Brain microvascular endothelial cell (primary cell): Measurements from ENCODE around the gene OR8A1.

Experiments
- DNase-seq: peaks from one replicate; pipeline ENCODE4 v3.0.0-alpha.2; 2020
- H3K27ac ChIP-seq: fragments of 250-450 bp; sonication (Bioruptor Pico); 2 replicates; pipeline ENCODE4 v1.5.1; 2020; ENCODE audit warnings: mild to moderate bottlenecking, moderate library complexity
- H3K27me3 ChIP-seq: fragments of 250-450 bp; sonication (Bioruptor Pico); replicated peaks from 2 replicates; pipeline ENCODE4 v1.5.1; 2020; ENCODE audit warnings: mild to moderate bottlenecking
- H3K36me3 ChIP-seq: fragments of 250-450 bp; sonication (Bioruptor Pico); replicated peaks from 2 replicates; pipeline ENCODE4 v1.5.1; 2020; ENCODE audit warnings: mild to moderate bottlenecking
- H3K4me3 ChIP-seq: 2 replicates; pipeline ENCODE4 v1.5.1; 2011; ENCODE audit warnings: low read depth, mild to moderate bottlenecking, control low read depth, low read length, moderate library complexity
- CTCF ChIP-seq: IDR thresholded peaks from 2 replicates; pipeline ENCODE4 v1.5.1; 2011; ENCODE audit warnings: low read depth, mild to moderate bottlenecking, moderate library complexity, low read length, control low read depth, inconsistent platforms; ENCODE audit errors: missing control alignments
- in situ Hi-C: cut with HindIII; loops from 2 replicates; pipeline ENCODE4 v1.10.0; 2017; ENCODE audit warnings: low sequenced_read_pairs, low pct_ligation_motif_present

Gene OR8A1

GRCh38 chr11:124618863-124619262 lies 49.1 kb downstream of the OR8A1 start:
- no peaks in the 10 kb centered on the region for H3K27me3 ChIP-seq

More at GRCh38 chr11:124618863-124619262, 49.1 kb downstream of the OR8A1 start:
- Histone ChIP-seq H3K4me3 (no peak overlapping the region), H3K36me3 (no peaks in the 10 kb centered on the region), H3K27ac (no peak overlapping the region)
- DNase-seq = no peak
- TF ChIP-seq CTCF = no peak
- in situ Hi-C loops = no loop called here
